ENCODE measurements around the gene PAX7.
"Not testable (repeated sequence)": the region's sequence is repeated elsewhere in the genome, so short reads cannot be mapped to it uniquely, and the experiment has no call there.

The PAX7 gene

DNA sequence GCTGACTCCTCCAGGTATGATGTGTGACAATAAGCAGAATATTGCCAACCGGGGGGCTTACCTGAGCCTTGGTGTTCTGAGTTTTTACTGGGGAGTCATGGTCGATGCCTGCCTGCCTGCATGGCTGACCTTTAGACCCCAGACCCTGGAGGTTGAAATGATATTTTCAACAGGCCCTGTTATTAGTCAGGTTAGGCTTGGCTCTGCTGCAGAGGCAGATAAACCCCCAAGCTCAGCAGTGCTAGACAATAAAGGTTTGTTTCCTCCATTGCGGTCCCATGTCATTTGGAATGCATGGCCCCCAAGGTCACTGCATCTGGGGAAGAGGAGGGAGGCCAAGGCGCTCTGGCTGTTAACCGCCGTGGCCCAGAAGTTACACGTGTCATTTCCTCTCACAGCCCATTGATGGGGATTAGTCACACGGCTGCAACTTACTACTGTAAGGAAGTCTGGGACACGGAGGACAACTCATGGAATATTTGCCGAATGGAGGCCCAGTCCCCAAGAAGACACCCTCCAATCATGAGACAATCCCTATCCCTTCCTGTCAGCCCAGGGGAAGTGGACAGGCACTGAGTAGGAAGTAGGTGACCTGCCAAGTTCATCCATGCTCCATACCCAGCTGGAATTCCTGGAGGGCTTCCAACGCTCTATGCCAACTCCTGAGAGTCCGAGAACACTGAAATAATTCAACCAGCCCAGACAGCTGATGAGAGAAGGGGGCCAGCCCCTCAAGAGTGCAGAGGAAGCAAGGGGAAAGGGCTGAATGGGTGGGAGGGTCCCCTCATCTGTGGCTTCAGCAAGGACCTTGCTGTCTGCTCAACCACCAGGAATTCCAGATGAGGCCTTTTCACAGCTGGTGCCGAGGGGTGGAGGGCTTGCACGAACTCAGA, 131.5 kb downstream of the PAX7 start:
- no peak overlapping the region for H3K27ac ChIP-seq (ENCODE audit: insufficient read depth in 1 of 2, low read depth in 1 of 2, low read length in 2 of 2, poor library complexity in 1 of 2, severe bottlenecking in 2 of 2)
- no peaks in the 10 kb centered on the region for H3K36me3 ChIP-seq (ENCODE audit: control insufficient read depth in 4 of 4, insufficient read depth in 4 of 4, low read length in 3 of 4)
- H3K4me3 ChIP-seq (ENCODE audit: control insufficient read depth in 1 of 7, extremely low read depth in 1 of 7, insufficient read depth in 4 of 7, low read depth in 2 of 7, low read length in 6 of 7), result no peak overlapping the region
- ChIA-PET POLR2A (no interaction called here), CTCF (no interaction called here)
- H3K4me1 ChIP-seq (ENCODE audit: control extremely low read depth in 1 of 4, control insufficient read depth in 4 of 4, insufficient read depth in 4 of 4, low read length in 3 of 4), result no peaks in the 10 kb centered on the region
- H3K27me3 ChIP-seq (replicated peaks in 2 of 5; ENCODE audit: control insufficient read depth in 4 of 5, insufficient read depth in 5 of 5, low read length in 4 of 5), result peaks cover 0 to 50% (median 2%) of the 10 kb centered on the region in 5 experiments
- H3K9me3 ChIP-seq (ENCODE audit: control extremely low read depth in 1 of 5, control insufficient read depth in 4 of 5, insufficient read depth in 2 of 5, low read depth in 1 of 5, low read length in 4 of 5), result peaks cover 0 to 11% (median 2%) of the 10 kb centered on the region in 5 experiments
- no peak for DNase-seq
- 91% methylated on average over 14 of the region's 14 CpGs for WGBS (ENCODE audit: insufficient coverage)

DNA sequence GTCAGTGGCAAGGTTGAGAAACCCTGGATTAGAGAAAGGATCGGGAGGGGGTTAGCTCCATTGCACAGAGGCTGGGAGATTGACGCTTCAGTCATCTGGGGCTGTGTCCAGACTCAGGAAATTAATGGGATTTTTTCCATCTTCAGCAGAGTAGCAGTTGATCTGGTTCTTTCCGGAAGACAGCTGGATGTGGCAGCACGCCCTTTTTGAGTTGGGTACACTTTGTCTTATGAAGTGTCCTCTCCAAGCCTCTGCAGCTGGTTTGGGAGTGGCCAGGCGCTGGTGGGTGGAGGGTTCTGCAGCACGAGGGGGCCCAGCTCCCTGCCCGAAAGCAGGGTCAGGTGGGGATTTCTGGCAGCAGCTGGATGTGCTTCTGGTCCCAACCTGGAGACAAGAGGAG, 133.7 kb downstream of the PAX7 start:
- 80% methylated on average over 7 of the region's 7 CpGs for WGBS (ENCODE audit: insufficient coverage)
- H3K4me3 ChIP-seq (ENCODE audit: control insufficient read depth in 1 of 7, extremely low read depth in 1 of 7, insufficient read depth in 4 of 7, low read depth in 2 of 7, low read length in 6 of 7), result no peak overlapping the region
- no peaks in the 10 kb centered on the region for H3K4me1 ChIP-seq (ENCODE audit: control extremely low read depth in 1 of 4, control insufficient read depth in 4 of 4, insufficient read depth in 4 of 4, low read length in 3 of 4)
- ChIA-PET POLR2A (no interaction called here), CTCF (no interaction called here)
- no peaks in the 10 kb centered on the region for H3K36me3 ChIP-seq (ENCODE audit: control insufficient read depth in 4 of 4, insufficient read depth in 4 of 4, low read length in 3 of 4)
- H3K27ac ChIP-seq (ENCODE audit: insufficient read depth in 1 of 2, low read depth in 1 of 2, low read length in 2 of 2, poor library complexity in 1 of 2, severe bottlenecking in 2 of 2), result no peak overlapping the region
- H3K9me3 ChIP-seq (ENCODE audit: control extremely low read depth in 1 of 5, control insufficient read depth in 4 of 5, insufficient read depth in 2 of 5, low read depth in 1 of 5, low read length in 4 of 5), result peaks cover 0 to 7% (median 0%) of the 10 kb centered on the region in 5 experiments
- DNase-seq, result no peak
- H3K27me3 ChIP-seq (replicated peaks in 2 of 5; ENCODE audit: control insufficient read depth in 4 of 5, insufficient read depth in 5 of 5, low read length in 4 of 5), result peaks cover 0 to 57% (median 5%) of the 10 kb centered on the region in 5 experiments

DNA sequence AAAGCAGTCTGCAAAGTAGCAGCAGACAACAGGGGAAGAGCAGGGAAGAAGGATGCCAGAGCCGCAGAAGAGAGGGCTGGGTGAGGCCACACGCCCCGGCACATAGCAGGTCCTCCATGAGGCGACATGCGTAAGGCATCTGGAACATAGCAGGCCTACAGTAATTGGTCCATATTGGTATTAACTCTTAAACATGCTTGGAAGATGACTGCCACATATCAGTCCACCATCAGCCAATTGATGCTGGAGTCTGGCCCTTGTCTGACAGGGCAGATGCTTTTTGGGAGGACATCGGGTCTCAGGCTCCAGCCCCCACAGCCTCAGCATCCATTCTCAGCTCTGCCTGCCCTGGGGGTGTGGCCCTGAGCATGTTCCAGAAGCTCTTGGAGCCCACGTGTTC, 135.1 kb downstream of the PAX7 start:
- 78% methylated on average over 4 of the region's 7 CpGs for WGBS (ENCODE audit: insufficient coverage)

DNA sequence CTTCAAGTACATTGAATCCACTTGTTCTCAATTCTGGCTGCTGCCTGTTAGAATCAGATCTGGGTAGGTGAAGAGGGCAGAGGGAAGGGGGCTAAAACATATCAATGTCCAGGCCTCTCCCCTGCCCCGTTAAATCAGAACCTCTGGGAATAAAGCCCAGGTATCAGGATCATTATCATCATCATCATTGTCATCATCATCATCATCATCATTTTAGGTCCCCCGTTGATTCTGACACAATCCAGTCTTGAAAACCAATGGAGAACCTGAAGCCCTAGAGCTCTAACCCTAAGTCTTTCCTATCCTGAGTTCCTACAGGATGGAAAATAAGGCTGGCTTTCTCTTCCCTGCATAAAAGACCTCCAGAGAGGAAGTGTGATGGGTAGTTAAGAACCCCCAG, 135.7 kb downstream of the PAX7 start:
- H3K4me3 ChIP-seq (ENCODE audit: control insufficient read depth in 1 of 7, extremely low read depth in 1 of 7, insufficient read depth in 4 of 7, low read depth in 2 of 7, low read length in 6 of 7), result no peak overlapping the region
- no peaks in the 10 kb centered on the region for H3K36me3 ChIP-seq (ENCODE audit: control insufficient read depth in 4 of 4, insufficient read depth in 4 of 4, low read length in 3 of 4)
- H3K27ac ChIP-seq (ENCODE audit: insufficient read depth in 1 of 2, low read depth in 1 of 2, low read length in 2 of 2, poor library complexity in 1 of 2, severe bottlenecking in 2 of 2), result no peak overlapping the region
- H3K4me1 ChIP-seq (ENCODE audit: control extremely low read depth in 1 of 4, control insufficient read depth in 4 of 4, insufficient read depth in 4 of 4, low read length in 3 of 4), result no peaks in the 10 kb centered on the region
- peaks cover 0 to 4% (median 0%) of the 10 kb centered on the region in 5 experiments for H3K9me3 ChIP-seq (ENCODE audit: control extremely low read depth in 1 of 5, control insufficient read depth in 4 of 5, insufficient read depth in 2 of 5, low read depth in 1 of 5, low read length in 4 of 5)
- 80% methylated on average over 2 of the region's 2 CpGs for WGBS (ENCODE audit: insufficient coverage)
- DNase-seq, result no peak
- ChIA-PET POLR2A (no interaction called here), CTCF (no interaction called here)
- H3K27me3 ChIP-seq (replicated peaks in 2 of 5; ENCODE audit: control insufficient read depth in 4 of 5, insufficient read depth in 5 of 5, low read length in 4 of 5), result peaks cover 0 to 66% (median 5%) of the 10 kb centered on the region in 5 experiments

More for the DNA sequence above, 135.1 kb downstream of the PAX7 start:
- POLR2A ChIA-PET, result no interaction called here
- CTCF ChIA-PET, result no interaction called here
- Histone ChIP-seq H3K27me3 (replicated peaks in 2 of 5; ENCODE audit: control insufficient read depth in 4 of 5, insufficient read depth in 5 of 5, low read length in 4 of 5) (peaks cover 0 to 63% (median 5%) of the 10 kb centered on the region in 5 experiments), H3K9me3 (ENCODE audit: control extremely low read depth in 1 of 5, control insufficient read depth in 4 of 5, insufficient read depth in 2 of 5, low read depth in 1 of 5, low read length in 4 of 5) (peaks cover 0 to 6% (median 0%) of the 10 kb centered on the region in 5 experiments), H3K4me3 (ENCODE audit: control insufficient read depth in 1 of 7, extremely low read depth in 1 of 7, insufficient read depth in 4 of 7, low read depth in 2 of 7, low read length in 6 of 7) (no peak overlapping the region), H3K36me3 (ENCODE audit: control insufficient read depth in 4 of 4, insufficient read depth in 4 of 4, low read length in 3 of 4) (no peaks in the 10 kb centered on the region), H3K4me1 (ENCODE audit: control extremely low read depth in 1 of 4, control insufficient read depth in 4 of 4, insufficient read depth in 4 of 4, low read length in 3 of 4) (no peaks in the 10 kb centered on the region), H3K27ac (ENCODE audit: insufficient read depth in 1 of 2, low read depth in 1 of 2, low read length in 2 of 2, poor library complexity in 1 of 2, severe bottlenecking in 2 of 2) (no peak overlapping the region)
- DNase-seq, result no peak

- H3K27me3 ChIP-seq (replicated peaks in 2 of 5; ENCODE audit: control insufficient read depth in 4 of 5, insufficient read depth in 5 of 5, low read length in 4 of 5), result peaks cover 0 to 66% (median 5%) of the 10 kb centered on the region in 5 experiments
- CTCF ChIA-PET; H3K4me1 ChIP-seq (ENCODE audit: control extremely low read depth in 1 of 4, control insufficient read depth in 4 of 4, insufficient read depth in 4 of 4, low read length in 3 of 4); DNase-seq; H3K36me3 ChIP-seq (ENCODE audit: control insufficient read depth in 4 of 4, insufficient read depth in 4 of 4, low read length in 3 of 4); H3K27ac ChIP-seq (ENCODE audit: insufficient read depth in 1 of 2, low read depth in 1 of 2, low read length in 2 of 2, poor library complexity in 1 of 2, severe bottlenecking in 2 of 2); H3K9me3 ChIP-seq (ENCODE audit: control extremely low read depth in 1 of 5, control insufficient read depth in 4 of 5, insufficient read depth in 2 of 5, low read depth in 1 of 5, low read length in 4 of 5); H3K4me3 ChIP-seq (ENCODE audit: control insufficient read depth in 1 of 7, extremely low read depth in 1 of 7, insufficient read depth in 4 of 7, low read depth in 2 of 7, low read length in 6 of 7); POLR2A ChIA-PET: not testable (repeated sequence)
- 94% methylated on average over 4 of the region's 5 CpGs for WGBS (ENCODE audit: insufficient coverage)
Measured at GRCh38 chr1:18767576-18767975, 136.9 kb downstream of the PAX7 start.

DNA sequence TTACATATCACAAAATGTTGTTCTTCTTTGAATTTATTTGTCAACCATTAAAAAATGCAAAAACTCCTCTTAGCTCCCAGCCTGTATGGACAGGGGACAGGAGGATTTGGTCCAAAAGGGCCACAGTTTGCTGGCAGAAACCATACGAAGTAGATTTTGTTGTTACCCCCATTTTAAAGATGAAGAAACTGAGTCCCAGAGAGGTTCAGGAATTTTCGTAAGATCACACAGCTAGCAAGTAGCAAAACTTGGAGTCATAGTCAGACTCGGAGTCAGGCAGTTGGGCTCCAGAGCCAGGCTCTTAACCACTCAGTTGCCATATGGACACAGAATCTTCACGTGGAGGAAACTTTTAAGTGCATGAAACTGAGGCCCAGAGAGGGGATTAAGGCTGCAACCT, 137.4 kb downstream of the PAX7 start:
- 87% methylated on average over 4 of the region's 4 CpGs for WGBS (ENCODE audit: insufficient coverage)
- Histone ChIP-seq H3K4me3 (ENCODE audit: control insufficient read depth in 1 of 7, extremely low read depth in 1 of 7, insufficient read depth in 4 of 7, low read depth in 2 of 7, low read length in 6 of 7) (no peak overlapping the region), H3K27me3 (replicated peaks in 2 of 5; ENCODE audit: control insufficient read depth in 4 of 5, insufficient read depth in 5 of 5, low read length in 4 of 5) (peaks cover 0 to 68% (median 5%) of the 10 kb centered on the region in 5 experiments), H3K36me3 (ENCODE audit: control insufficient read depth in 4 of 4, insufficient read depth in 4 of 4, low read length in 3 of 4) (no peaks in the 10 kb centered on the region), H3K9me3 (ENCODE audit: control extremely low read depth in 1 of 5, control insufficient read depth in 4 of 5, insufficient read depth in 2 of 5, low read depth in 1 of 5, low read length in 4 of 5) (no peaks in the 10 kb centered on the region), H3K4me1 (ENCODE audit: control extremely low read depth in 1 of 4, control insufficient read depth in 4 of 4, insufficient read depth in 4 of 4, low read length in 3 of 4) (no peaks in the 10 kb centered on the region), H3K27ac (ENCODE audit: insufficient read depth in 1 of 2, low read depth in 1 of 2, low read length in 2 of 2, poor library complexity in 1 of 2, severe bottlenecking in 2 of 2) (no peak overlapping the region)
- ChIA-PET CTCF (no interaction called here), POLR2A (no interaction called here)
- DNase-seq, result no peak

- Histone ChIP-seq H3K27ac (ENCODE audit: insufficient read depth in 1 of 2, low read depth in 1 of 2, low read length in 2 of 2, poor library complexity in 1 of 2, severe bottlenecking in 2 of 2) (no peak overlapping the region), H3K4me3 (ENCODE audit: control insufficient read depth in 1 of 7, extremely low read depth in 1 of 7, insufficient read depth in 4 of 7, low read depth in 2 of 7, low read length in 6 of 7) (no peak overlapping the region), H3K9me3 (ENCODE audit: control extremely low read depth in 1 of 5, control insufficient read depth in 4 of 5, insufficient read depth in 2 of 5, low read depth in 1 of 5, low read length in 4 of 5) (no peaks in the 10 kb centered on the region), H3K4me1 (ENCODE audit: control extremely low read depth in 1 of 4, control insufficient read depth in 4 of 4, insufficient read depth in 4 of 4, low read length in 3 of 4) (no peaks in the 10 kb centered on the region), H3K36me3 (ENCODE audit: control insufficient read depth in 4 of 4, insufficient read depth in 4 of 4, low read length in 3 of 4) (no peaks in the 10 kb centered on the region), H3K27me3 (replicated peaks in 2 of 5; ENCODE audit: control insufficient read depth in 4 of 5, insufficient read depth in 5 of 5, low read length in 4 of 5) (peaks cover 0 to 74% (median 3%) of the 10 kb centered on the region in 5 experiments)
- ChIA-PET CTCF (no interaction called here), POLR2A (no interaction called here)
- WGBS (ENCODE audit: insufficient coverage), result 88% methylated on average over 5 of the region's 7 CpGs
- DNase-seq, result no peak
Measured at GRCh38 chr1:18769140-18769539, 138.5 kb downstream of the PAX7 start.

Measured in common myeloid progenitor, CD34-positive (primary cell).